ENCODE data around the gene PDCD1LG2.

DNA sequence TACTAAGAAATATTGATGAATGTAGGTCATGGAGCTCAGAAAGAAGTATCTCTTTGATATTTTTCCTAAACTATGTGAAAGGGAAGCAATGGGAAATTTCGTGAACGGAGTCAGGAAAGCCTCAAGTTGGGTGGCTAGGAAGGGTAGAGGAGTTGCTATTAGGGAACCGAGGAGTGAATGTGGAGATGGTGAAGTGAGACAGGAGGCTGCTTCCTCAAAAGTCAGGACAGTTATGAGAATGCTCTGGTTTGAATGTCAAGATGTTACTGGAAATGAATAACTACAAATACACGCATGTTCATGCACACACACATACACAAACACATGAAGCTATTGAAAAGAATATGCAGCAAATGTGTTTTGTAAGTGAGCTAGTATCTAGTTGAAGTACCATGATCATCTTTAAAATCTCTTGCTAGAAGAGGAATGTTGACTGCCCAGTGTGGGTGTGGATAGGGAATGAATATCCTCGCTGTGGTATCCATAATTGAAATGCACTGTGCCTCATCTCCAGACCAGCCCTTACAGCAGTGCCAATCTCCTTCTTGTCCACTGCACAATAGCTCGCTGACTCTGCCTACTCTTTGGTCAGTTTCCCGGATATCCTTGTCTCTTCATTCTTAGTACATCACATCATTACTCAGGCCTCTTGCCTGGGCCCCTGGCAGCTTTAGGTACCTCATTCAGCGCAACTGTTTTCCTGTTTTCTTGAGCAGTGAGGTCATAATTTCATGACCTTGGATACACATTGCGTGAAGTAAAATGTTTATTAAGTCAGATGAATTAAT is 21.9 kb upstream of the PDCD1LG2 start:
- no peak for TF ChIP-seq POLR2AphosphoS5 (IDR thresholded peaks at IDR 0.05)
- no peak for TF ChIP-seq POLR2A (IDR thresholded peaks at IDR 0.05)
- TF ChIP-seq CTCF (IDR thresholded peaks at IDR 0.05), result no peak
- TF ChIP-seq EP300 (IDR thresholded peaks at IDR 0.05), result no peak

Measured in gastroesophageal sphincter (tissue), 3 donors.